K562 (cell line): ENCODE measurements around the gene EYA3. TPM values are rescaled to one million over a fixed set of nuclear protein-coding genes. Genes with fewer than 3 reads are reported as not detected.
A peak's percentile ranks its signal among the peaks of the same experiment; 100 is the strongest.

Experiments
- ATF1 ChIP-seq, 2 experiments: fragments of 450-650 bp in 1 of 2; IDR thresholded peaks; 2 replicates each; pipeline ENCODE4 v1.6.1; 2016; ENCODE audit warnings: missing compliant biosample characterization in 1 of 2, missing genetic modification characterization in 1 of 2
- BHLHE40 ChIP-seq: IDR thresholded peaks from 2 replicates; pipeline ENCODE4 v1.6.1; 2011; ENCODE audit warnings: low read length, improper control_type of control experiment
- BRF1 ChIP-seq: IDR thresholded peaks from 3 replicates; pipeline ENCODE4 v1.6.1; 2011; ENCODE audit warnings: borderline replicate concordance, mild to moderate bottlenecking; ENCODE audit not compliant: insufficient read length; ENCODE audit errors: extremely low read depth
- CTBP1 ChIP-seq: fragments of 450-650 bp; IDR thresholded peaks from 2 replicates; pipeline ENCODE4 v1.6.1; 2016; ENCODE audit warnings: borderline replicate concordance
- NFE2L1 ChIP-seq: fragments of 450-650 bp; IDR thresholded peaks from 2 replicates; pipeline ENCODE4 v1.6.1; 2016; ENCODE audit warnings: missing genetic modification characterization, low read depth, mild to moderate bottlenecking, missing compliant biosample characterization, moderate library complexity, borderline replicate concordance
- OTX1 ChIP-seq: fragments of 450-650 bp; formaldehyde crosslinking; IDR thresholded peaks from 2 replicates; pipeline ENCODE4 v1.4.0; 2022; ENCODE audit warnings: mild to moderate bottlenecking
- PHTF2 ChIP-seq: fragments of 250-450 bp; sonication (Bioruptor Pico); IDR thresholded peaks from 2 replicates; pipeline ENCODE4 v1.5.0; 2021; ENCODE audit warnings: mild to moderate bottlenecking
- PKNOX1 ChIP-seq: fragments of 450-650 bp; IDR thresholded peaks from 2 replicates; pipeline ENCODE4 v1.6.1; 2016
- PML ChIP-seq: IDR thresholded peaks from 2 replicates; pipeline ENCODE4 v1.6.1; 2012; ENCODE audit warnings: low read length, inconsistent platforms
- PTTG1 ChIP-seq: fragments of 450-650 bp; IDR thresholded peaks from 2 replicates; pipeline ENCODE4 v1.6.1; 2016; ENCODE audit warnings: low read depth, mild to moderate bottlenecking, missing genetic modification characterization, missing compliant biosample characterization
- RAD21 ChIP-seq, 2 experiments: fragments of 250-450 bp in 1 of 2; fragments of 450-650 bp in 1 of 2; sonication (Bioruptor Pico) in 1 of 2; formaldehyde crosslinking in 1 of 2; IDR thresholded peaks in 1 of 2; conservative IDR thresholded peaks in 1 of 2; 2 replicates each; pipeline versions ENCODE4 v1.4.0 to v1.8.0; 2020 to 2022; ENCODE audit warnings: mild to moderate bottlenecking in 2 of 2, moderate library complexity in 1 of 2
- SMAD1 ChIP-seq: fragments of 150-350 bp; IDR thresholded peaks from 2 replicates; pipeline ENCODE4 v1.6.1; 2014; ENCODE audit warnings: low read length, low read depth; ENCODE audit not compliant: partially characterized antibody
- TCF7L2 ChIP-seq: fragments of 150-350 bp; IDR thresholded peaks from 2 replicates; pipeline ENCODE4 v1.6.1; 2016; ENCODE audit warnings: low read depth, mild to moderate bottlenecking, low read length, moderate library complexity
- ZFPM2 ChIP-seq: fragments of 250-450 bp; sonication (Bioruptor Pico); IDR thresholded peaks from 2 replicates; pipeline ENCODE4 v1.5.1; 2022; ENCODE audit warnings: mild to moderate bottlenecking
- ZNF12 ChIP-seq: sonication (generic); formaldehyde crosslinking; IDR thresholded peaks from 2 replicates; pipeline ENCODE4 v1.4.0; 2020; ENCODE audit warnings: mild to moderate bottlenecking, missing genetic modification reagents
- ZNF274 ChIP-seq: IDR thresholded peaks from 2 replicates; pipeline ENCODE4 v1.6.1; 2011; ENCODE audit warnings: low read depth, mild to moderate bottlenecking, low read length, moderate library complexity, borderline replicate concordance
- ZNF449 ChIP-seq: fragments of 250-450 bp; sonication (Bioruptor Pico); IDR thresholded peaks from 2 replicates; pipeline ENCODE4 v1.8.0; 2022; ENCODE audit warnings: moderate library complexity, mild to moderate bottlenecking, inconsistent platforms
- ZSCAN29 ChIP-seq: fragments of 450-650 bp; IDR thresholded peaks from 2 replicates; pipeline ENCODE4 v1.6.1; 2017
- polyA plus RNA-seq, 8 experiments: library from polyadenylated mRNA; depleted of rRNA in 4 of 8; stranded (reverse) in 5 of 8; unstranded in 3 of 8; fragments of >200 nt; fragmentation: Nextera tagmentation in 2 of 8; fragmentation: Illumina TruSeq in 1 of 8; extraction: Ambion mirVana in 2 of 8; extraction: Trizol in 1 of 8; gene quantifications; 2 replicates each; pipeline versions ENCODE4 v1.2.1 to v1.2.3, GENCODE V29; 2011 to 2014; ENCODE audit warnings: inconsistent platforms in 1 of 8, missing spikeins in 1 of 8
- total RNA-seq, 7 experiments: library from RNA; depleted of rRNA in 6 of 7; stranded (reverse); fragments of >200 nt in 6 of 7; fragmentation: Illumina TruSeq in 2 of 7; extraction: Trizol in 2 of 7; gene quantifications; 2 replicates each; pipeline versions ENCODE4 v1.2.1 to v1.2.3, GENCODE V29; 2011 to 2021; ENCODE audit warnings: low replicate concordance in 1 of 7
- TF ChIP-seq, protein P1 (sequence below): fragments of 450-650 bp; IDR thresholded peaks from 2 replicates; pipeline ENCODE4 v1.7.1; 2018; ENCODE audit warnings: mild to moderate bottlenecking, low read depth; ENCODE audit not compliant: partially characterized antibody
- TF ChIP-seq, protein P2 (sequence below), 3 experiments: fragments of 200-800 bp in 1 of 3; fragments of 250-450 bp in 1 of 3; fragments of 450-650 bp in 1 of 3; sonication (Bioruptor Pico) in 1 of 3; sonication (Bioruptor generic) in 1 of 3; formaldehyde crosslinking in 1 of 3; IDR thresholded peaks; 2 replicates each; pipeline versions ENCODE4 v1.6.1 to v1.8.0; 2016 to 2022; ENCODE audit warnings: mild to moderate bottlenecking in 2 of 3, missing genetic modification characterization in 2 of 3, missing compliant biosample characterization in 1 of 3, moderate library complexity in 1 of 3

Gene EYA3
- total and polyA plus RNA-seq, 9 of the 15 experiments (the other 6 are each of a cell fraction or from before 2014, with no cell fraction given), result 21.7 to 64.0 (median 43.6) TPM

DNA sequence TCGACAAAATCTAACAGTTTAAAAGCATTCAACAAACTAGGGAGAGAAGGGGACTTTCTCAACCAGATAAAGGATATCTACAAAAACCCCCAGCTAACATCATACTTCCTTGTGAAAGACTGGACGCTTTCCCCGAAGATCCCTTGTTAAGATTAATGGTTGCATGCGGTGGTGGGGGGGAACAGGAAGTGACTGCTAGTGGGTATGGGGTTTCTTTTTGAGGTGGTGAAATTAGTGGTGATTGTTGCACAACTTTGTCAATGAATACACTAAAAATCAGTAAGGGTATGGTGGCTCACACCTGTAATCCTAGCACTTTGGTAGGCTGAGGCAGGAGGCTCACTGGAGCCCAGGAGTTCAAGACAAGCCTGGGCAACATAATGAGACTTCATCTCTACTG lies 26.9 kb upstream of the EYA3 start (continued):
- no peak for TF ChIP-seq ATF1 (CRISPR knock-in tag; IDR thresholded peaks at IDR 0.05)
- TF ChIP-seq ATF1 (tag; IDR thresholded peaks at IDR 0.05), result peak; percentile 43; the same call in 1 of the 2 replicates
- TF ChIP-seq, protein P1, sequence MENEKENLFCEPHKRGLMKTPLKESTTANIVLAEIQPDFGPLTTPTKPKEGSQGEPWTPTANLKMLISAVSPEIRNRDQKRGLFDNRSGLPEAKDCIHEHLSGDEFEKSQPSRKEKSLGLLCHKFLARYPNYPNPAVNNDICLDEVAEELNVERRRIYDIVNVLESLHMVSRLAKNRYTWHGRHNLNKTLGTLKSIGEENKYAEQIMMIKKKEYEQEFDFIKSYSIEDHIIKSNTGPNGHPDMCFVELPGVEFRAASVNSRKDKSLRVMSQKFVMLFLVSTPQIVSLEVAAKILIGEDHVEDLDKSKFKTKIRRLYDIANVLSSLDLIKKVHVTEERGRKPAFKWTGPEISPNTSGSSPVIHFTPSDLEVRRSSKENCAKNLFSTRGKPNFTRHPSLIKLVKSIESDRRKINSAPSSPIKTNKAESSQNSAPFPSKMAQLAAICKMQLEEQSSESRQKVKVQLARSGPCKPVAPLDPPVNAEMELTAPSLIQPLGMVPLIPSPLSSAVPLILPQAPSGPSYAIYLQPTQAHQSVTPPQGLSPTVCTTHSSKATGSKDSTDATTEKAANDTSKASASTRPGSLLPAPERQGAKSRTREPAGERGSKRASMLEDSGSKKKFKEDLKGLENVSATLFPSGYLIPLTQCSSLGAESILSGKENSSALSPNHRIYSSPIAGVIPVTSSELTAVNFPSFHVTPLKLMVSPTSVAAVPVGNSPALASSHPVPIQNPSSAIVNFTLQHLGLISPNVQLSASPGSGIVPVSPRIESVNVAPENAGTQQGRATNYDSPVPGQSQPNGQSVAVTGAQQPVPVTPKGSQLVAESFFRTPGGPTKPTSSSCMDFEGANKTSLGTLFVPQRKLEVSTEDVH, result no peak
- TF ChIP-seq ZNF274, result no peak
- no peak for TF ChIP-seq ZFPM2 (CRISPR knock-in tag)
- no peak for TF ChIP-seq PML
- no peak for TF ChIP-seq BHLHE40
- TF ChIP-seq ZNF12 (CRISPR knock-in tag), result no peak
- no peak for TF ChIP-seq BRF1
- TF ChIP-seq, protein P2, sequence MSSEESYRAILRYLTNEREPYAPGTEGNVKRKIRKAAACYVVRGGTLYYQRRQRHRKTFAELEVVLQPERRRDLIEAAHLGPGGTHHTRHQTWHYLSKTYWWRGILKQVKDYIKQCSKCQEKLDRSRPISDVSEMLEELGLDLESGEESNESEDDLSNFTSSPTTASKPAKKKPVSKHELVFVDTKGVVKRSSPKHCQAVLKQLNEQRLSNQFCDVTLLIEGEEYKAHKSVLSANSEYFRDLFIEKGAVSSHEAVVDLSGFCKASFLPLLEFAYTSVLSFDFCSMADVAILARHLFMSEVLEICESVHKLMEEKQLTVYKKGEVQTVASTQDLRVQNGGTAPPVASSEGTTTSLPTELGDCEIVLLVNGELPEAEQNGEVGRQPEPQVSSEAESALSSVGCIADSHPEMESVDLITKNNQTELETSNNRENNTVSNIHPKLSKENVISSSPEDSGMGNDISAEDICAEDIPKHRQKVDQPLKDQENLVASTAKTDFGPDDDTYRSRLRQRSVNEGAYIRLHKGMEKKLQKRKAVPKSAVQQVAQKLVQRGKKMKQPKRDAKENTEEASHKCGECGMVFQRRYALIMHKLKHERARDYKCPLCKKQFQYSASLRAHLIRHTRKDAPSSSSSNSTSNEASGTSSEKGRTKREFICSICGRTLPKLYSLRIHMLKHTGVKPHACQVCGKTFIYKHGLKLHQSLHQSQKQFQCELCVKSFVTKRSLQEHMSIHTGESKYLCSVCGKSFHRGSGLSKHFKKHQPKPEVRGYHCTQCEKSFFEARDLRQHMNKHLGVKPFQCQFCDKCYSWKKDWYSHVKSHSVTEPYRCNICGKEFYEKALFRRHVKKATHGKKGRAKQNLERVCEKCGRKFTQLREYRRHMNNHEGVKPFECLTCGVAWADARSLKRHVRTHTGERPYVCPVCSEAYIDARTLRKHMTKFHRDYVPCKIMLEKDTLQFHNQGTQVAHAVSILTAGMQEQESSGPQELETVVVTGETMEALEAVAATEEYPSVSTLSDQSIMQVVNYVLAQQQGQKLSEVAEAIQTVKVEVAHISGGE (CRISPR knock-in tag; IDR thresholded peaks at IDR 0.05), result no peak
- TF ChIP-seq PKNOX1, result peak; percentile 47; the same call in 1 of the 2 replicates
- peak; percentile 62 for TF ChIP-seq CTBP1
- no peak for TF ChIP-seq NFE2L1 (tag)
- no peak for TF ChIP-seq TCF7L2
- no peak for TF ChIP-seq PTTG1
- no peak for TF ChIP-seq SMAD1
- TF ChIP-seq RAD21 (CRISPR knock-in tag; conservative IDR thresholded peaks at IDR 0.05 in 1 of 2, IDR thresholded peaks at IDR 0.05 in 1 of 2), result 0 out of 4 replicates have a peak, but pooled peaks of 1 of the 2 experiments have one; percentile 15
- TF ChIP-seq PHTF2, result no peak
- TF ChIP-seq OTX1, result peak; percentile 61; the same call in 1 of the 2 replicates
- TF ChIP-seq ZSCAN29, result no peak
- TF ChIP-seq ZNF449, result no peak
